ENCODE data around the gene PHEX.

GRCh38 chrX:22090181-22090580 is 58.1 kb downstream of the PHEX start:
- TF ChIP-seq FOSL1 (IDR thresholded peaks at IDR 0.05; ENCODE audit: low read depth) (no peak), TCF7L2 (IDR thresholded peaks at IDR 0.05; ENCODE audit: borderline replicate concordance, extremely low read depth, insufficient read depth, insufficient read length) (no peak), POLR2A (IDR thresholded peaks at IDR 0.05; ENCODE audit: borderline replicate concordance, extremely low read depth, insufficient read depth, insufficient read length) (no peak), RAD21 (IDR thresholded peaks at IDR 0.05; ENCODE audit: low read depth) (no peak), ELF1 (IDR thresholded peaks at IDR 0.05; ENCODE audit: borderline replicate concordance, low read depth) (no peak)
- TF ChIP-seq, protein P1, sequence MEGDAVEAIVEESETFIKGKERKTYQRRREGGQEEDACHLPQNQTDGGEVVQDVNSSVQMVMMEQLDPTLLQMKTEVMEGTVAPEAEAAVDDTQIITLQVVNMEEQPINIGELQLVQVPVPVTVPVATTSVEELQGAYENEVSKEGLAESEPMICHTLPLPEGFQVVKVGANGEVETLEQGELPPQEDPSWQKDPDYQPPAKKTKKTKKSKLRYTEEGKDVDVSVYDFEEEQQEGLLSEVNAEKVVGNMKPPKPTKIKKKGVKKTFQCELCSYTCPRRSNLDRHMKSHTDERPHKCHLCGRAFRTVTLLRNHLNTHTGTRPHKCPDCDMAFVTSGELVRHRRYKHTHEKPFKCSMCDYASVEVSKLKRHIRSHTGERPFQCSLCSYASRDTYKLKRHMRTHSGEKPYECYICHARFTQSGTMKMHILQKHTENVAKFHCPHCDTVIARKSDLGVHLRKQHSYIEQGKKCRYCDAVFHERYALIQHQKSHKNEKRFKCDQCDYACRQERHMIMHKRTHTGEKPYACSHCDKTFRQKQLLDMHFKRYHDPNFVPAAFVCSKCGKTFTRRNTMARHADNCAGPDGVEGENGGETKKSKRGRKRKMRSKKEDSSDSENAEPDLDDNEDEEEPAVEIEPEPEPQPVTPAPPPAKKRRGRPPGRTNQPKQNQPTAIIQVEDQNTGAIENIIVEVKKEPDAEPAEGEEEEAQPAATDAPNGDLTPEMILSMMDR (IDR thresholded peaks at IDR 0.05 in 2 of 3, conservative IDR thresholded peaks at IDR 0.05 in 1 of 3; ENCODE audit: borderline replicate concordance in 1 of 3, insufficient read depth in 1 of 3, low read depth in 2 of 3, low read length in 2 of 3), result no peak

Measured in HCT116 (cell line).